Lower leg skin (tissue), 3 donors: ENCODE data around the gene NECTIN4.

ENCODE experiments used
- CTCF ChIP-seq, 3 donors: fragments of 450-650 bp; IDR thresholded peaks; one replicate each; pipeline ENCODE4 v1.5.1; 2016; ENCODE audit warnings: antibody characterized with exemption in 3 of 3, mild to moderate bottlenecking in 3 of 3, moderate library complexity in 2 of 3
- POLR2A ChIP-seq, 2 donors: fragments of 450-650 bp; IDR thresholded peaks; one replicate each; pipeline ENCODE4 v1.6.1; 2016 to 2017; ENCODE audit warnings: antibody characterized with exemption in 2 of 2, mild to moderate bottlenecking in 1 of 2, moderate library complexity in 1 of 2

- TF ChIP-seq CTCF (IDR thresholded peaks at IDR 0.05) (no peak), POLR2A (IDR thresholded peaks at IDR 0.05) (no peak)
Measured at GRCh38 chr1:161081519-161081918, 7.8 kb downstream of the NECTIN4 start.
